HG03135 (cell line): Measurements from ENCODE around the gene GIT1.

ENCODE experiments used
- ATAC-seq: cut with Tn5 transposase; IDR thresholded peaks from one replicate; pipeline ENCODE4 v1.9.1; 2021; ENCODE audit warnings: mild to moderate bottlenecking, moderate library complexity; ENCODE audit not compliant: unreplicated experiment

GIT1 gene, protein sequence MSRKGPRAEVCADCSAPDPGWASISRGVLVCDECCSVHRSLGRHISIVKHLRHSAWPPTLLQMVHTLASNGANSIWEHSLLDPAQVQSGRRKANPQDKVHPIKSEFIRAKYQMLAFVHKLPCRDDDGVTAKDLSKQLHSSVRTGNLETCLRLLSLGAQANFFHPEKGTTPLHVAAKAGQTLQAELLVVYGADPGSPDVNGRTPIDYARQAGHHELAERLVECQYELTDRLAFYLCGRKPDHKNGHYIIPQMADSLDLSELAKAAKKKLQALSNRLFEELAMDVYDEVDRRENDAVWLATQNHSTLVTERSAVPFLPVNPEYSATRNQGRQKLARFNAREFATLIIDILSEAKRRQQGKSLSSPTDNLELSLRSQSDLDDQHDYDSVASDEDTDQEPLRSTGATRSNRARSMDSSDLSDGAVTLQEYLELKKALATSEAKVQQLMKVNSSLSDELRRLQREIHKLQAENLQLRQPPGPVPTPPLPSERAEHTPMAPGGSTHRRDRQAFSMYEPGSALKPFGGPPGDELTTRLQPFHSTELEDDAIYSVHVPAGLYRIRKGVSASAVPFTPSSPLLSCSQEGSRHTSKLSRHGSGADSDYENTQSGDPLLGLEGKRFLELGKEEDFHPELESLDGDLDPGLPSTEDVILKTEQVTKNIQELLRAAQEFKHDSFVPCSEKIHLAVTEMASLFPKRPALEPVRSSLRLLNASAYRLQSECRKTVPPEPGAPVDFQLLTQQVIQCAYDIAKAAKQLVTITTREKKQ

DNA sequence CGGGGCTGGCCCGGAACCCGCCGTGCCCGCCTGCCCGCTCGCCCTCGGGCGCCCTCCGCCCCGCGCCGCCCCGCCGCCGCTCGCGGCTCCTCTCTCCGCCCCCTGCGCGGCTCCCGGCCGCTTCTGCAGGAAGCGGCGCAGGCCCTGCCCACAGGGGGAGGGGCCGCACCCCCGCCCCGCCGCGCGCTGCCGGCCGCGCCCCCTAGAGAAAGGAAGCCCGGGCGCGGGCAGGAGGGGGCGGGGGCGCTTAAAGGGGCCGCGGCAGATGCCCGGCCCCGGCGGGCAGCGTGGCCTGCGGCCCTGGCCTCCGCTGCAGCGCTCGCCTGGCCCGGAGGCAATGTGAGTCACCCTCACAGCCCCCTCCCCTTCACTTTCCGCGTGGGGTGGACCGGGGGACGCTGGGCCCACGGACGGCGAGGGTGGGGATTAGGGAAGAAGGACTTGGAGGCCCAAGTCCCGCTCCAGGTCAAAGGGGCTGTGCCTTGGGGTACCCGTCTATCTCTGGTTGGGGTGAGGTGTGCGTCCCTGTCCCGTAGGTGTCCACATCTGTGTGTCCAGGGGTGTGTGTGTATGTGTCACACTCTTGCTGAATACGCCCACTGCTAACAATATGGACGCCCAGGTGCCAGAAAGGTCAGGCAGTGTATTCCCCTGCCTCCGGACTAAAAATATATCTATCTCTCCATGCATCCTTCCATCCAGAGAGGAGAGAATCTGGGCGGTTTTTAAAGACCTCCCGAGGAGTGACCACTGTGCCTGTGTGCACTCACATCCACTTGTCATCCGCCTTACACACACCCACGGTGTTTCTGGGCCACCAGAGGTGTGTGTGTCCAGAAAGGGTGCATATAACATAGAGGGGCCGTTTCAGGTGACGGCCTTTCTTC is at the start of gene GIT1:
Gene GIT1, minus strand, starts transcription at position 125 of the 887 bp plus-strand sequence. CDS start 270 bp downstream, outside the sequence.
- peak; percentile 55 for ATAC-seq

GRCh38 chr17:29633886-29634285 is 44.4 kb upstream of the GIT1 start:
- ATAC-seq = no peak

DNA sequence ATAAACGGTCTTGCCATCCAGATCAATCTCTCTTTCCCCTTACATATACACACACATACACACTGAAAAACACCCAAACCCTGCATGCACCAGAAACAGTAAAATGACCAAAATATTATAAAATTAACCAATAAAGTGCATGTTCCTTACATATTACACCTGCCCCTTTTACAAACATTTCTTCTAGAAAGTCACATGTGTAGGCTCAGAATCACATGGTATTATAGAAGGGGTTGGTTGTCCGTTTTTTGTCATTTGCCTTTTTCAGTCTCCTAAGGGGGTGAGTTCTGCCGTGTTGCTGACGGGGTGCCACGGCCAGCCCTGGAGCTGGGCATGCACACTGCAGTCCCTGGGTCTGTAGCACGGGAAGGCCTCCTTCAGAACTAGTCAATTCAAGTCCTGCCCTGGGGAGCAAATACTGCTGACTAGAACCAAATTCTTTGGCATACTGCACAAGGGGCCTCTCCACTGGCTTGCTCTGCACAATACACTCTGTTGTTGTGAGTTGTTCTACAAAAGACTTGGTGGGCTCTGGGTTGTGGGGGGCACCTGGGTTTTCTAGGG is 41.3 kb upstream of the GIT1 start:
- no peak for ATAC-seq

DNA sequence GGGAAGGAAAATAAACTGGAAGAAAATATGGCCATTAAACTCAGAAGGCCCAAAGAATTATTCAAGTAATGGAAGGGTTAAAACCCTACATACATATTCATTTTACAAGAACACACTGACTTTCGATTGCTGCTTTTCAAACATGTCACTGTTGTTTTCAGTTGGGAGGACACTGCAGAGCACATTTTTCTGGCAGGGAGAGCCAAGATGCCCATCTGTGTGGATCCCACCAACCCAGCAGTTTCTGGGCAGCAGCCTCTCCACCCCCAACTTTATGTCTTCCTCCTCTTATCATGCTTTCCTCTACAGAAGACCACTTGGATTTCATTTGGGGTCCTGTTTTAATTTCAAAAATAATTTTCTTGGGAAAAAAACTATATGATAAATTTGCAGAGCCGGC is 40.4 kb upstream of the GIT1 start:
- ATAC-seq = no peak

DNA sequence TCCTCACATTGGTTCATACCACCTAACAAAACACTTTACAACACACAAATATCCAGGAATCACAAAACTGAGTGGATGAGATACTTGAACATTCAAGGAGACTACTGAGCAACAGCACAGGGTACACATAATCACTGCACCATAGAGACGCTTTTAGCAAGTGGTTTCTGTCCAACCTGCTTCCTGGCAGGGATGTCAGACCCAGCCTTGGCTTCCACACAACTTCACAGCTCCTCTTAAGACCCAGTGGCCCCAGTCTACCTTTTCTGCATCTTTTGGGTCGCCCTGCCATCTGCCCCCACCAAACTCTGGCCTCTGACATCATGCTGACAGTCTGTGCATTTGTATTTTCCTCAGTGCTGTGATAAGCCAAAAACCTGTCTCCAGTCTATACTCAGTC is 39.2 kb upstream of the GIT1 start:
- no peak for ATAC-seq

DNA sequence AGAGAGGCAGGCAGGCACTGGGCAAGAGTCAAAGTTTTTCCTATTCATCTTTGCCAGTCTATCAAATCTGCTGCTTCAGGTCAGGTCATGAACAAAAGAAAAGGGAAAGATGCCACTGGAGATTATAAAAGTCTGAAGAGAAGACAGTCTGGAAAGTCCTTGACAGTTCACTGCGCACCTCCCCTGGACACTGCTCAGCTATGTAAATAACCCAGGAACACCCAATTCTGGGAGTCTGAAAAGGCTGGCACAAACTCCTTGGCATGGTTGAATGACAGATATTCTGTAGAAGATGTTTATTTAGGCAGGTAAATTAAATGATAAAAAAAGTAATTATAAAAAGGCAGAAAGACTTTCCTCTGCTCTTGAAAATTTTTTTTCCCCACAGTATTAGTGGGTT is 38.5 kb upstream of the GIT1 start:
- no peak for ATAC-seq

- ATAC-seq = no peak
These were observed 35.7 kb upstream of the GIT1 start for GRCh38 chr17:29625037-29625750.

GRCh38 chr17:29624586-29624985 is 35.1 kb upstream of the GIT1 start:
- ATAC-seq = no peak

DNA sequence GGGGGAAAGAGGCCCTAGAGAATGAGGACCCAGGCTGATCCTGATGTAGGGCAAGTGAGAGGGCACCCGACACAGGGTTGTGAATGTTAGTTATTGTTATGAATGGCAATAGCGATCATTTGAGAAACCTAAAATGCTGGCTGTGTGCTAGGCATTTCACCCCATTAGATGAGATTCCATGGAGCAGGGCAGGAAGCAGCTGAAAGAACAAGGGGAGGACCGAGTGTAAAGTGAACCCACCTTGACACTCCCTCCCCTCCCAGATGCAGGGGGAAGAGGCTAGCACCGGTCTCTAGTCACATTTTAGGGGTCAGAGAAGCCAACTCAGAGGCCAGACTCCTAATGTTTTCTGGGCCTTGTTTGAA is 33.8 kb upstream of the GIT1 start:
- ATAC-seq = no peak

- ATAC-seq = peak; percentile 53
These were observed 33.2 kb upstream of the GIT1 start, which contains the start of gene CORO6 for GRCh38 chr17:29622337-29623282. TSS of gene CORO6 (minus strand) at chr17:29622912. CDS start at chr17:29621421, 1,491 bp downstream.

DNA sequence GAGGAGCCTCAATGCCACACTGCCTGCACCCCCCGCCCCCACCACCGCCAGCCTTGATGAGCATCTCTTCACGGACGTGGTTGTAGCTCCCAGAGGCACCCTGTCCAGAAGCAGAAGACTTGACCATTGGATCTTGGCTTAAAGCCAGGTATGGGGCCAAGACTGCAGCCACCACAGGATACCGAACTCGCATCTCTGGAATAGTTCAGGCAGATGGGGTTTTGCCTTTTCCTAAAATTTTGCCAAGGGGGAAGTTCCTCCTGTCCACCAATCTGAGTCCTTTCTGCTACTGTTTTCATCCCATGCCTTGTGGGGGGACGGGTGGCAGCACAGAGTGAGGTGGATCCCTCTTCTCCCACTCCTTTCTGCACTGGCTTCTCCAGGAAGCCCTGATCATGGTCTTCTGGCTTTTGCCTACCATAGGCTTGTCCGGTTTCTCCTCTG is 32.3 kb upstream of the GIT1 start:
- no peak for ATAC-seq

- no peak for ATAC-seq
These were observed 31.5 kb upstream of the GIT1 start for GRCh38 chr17:29620779-29621500.

GRCh38 chr17:29620271-29620670 is 30.8 kb upstream of the GIT1 start:
- no peak for ATAC-seq

- no peak for ATAC-seq
These were observed 29.8 kb upstream of the GIT1 start for GRCh38 chr17:29619251-29619650.

DNA sequence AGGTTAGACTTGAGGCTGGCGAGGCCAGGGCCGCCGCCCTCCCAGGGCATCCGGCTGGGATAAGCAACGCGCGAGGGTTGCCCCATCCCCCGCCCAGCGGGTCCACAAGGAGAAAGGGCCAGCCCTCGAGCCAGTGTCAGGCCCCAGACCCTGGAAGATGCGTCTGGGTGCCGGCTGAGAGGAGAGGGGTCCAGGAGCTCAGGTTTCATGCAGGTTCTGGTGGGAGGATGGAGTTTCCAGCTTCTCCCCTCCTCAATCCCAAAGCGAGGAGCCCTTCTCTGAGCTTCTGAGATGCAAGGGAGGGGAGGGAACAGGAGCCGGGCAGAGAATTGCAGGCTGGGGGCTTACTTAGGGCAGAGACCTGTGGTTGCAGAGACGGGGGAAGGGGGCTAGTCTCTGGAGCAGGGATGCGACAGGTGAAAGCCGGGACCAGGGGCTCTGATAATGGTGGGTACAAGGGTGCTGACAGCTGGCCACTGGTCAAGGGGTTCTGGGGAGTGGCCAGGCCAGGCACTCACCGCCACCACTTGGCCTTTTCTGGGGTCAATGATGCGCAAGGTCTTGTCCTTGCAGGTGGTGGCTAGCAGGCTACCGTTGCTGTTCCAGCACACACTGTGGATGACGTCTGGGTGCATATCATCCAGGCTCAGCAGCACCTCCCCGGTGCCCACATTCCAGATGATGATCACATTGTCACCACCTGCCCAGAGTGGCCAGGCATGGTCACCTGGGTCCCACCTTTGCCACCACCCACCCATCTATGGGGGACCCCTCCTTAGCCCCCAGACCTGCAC is 29.0 kb upstream of the GIT1 start:
- ATAC-seq = no peak

GRCh38 chr17:29617481-29618271 is 28.2 kb upstream of the GIT1 start:
- no peak for ATAC-seq

DNA sequence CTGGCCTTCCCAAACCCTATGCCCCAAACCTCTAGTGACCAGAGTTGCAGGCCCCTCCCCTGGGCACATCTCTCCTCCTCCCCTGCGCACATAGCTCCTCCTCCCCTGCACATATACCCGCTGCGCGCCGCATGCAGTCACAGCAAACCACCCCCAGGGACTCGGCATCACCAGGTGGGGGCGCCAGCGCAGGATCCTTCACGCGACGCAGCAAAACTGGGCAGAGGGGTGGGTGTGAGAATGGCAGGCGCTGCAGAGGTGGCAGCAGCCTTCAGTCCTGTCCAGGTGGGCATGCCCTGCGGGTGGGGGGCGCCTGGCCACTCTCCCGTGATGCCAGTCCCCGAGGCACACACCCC is 27.7 kb upstream of the GIT1 start:
- peak; percentile 46 for ATAC-seq
